Measurements from ENCODE around the gene ALAD. TPM values are rescaled to one million over a fixed set of nuclear protein-coding genes. Genes with fewer than 3 reads are reported as not detected.
A peak's percentile ranks its signal among the peaks of the same experiment; 100 is the strongest.

The ALAD gene
- total and polyA plus RNA-seq, 2 of the 13 experiments (the other 11 are each of a cell fraction or from before 2014, with no cell fraction given), result 21.8 to 30.1 TPM

DNA sequence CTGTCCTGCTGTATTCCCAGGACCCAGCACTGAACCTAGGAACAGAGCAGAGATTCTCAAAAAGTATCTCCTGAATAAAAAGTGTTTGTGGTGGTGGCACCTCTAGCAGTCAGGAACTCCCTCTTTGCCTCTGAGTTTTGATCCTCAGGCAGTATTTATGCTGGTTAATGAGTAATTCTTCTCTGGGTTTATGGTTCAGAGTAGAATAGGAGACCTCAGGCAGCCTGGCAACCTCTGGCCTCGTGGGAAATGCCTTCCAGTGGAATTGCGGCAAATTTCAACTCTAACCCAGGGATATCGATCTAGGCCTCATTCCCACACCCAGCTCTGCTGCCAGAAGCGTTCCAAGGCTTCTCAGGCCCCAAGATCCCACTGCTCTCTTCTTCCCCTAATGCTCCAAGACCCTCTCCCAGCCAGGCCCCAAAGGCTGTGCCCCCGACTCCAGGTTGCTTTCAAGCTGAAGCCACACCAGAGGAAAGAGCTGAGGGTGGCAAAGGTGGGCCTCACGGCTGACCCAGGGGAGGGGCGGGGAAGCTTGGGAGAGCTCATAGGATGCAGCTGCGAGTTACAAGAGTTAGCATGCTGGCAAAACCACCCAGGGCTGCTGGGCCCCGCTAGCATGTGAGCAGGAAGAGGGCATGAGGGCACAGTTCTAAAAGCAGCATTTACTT lies 13.4 kb downstream of the ALAD start (continued):
- TF ChIP-seq, protein P1, sequence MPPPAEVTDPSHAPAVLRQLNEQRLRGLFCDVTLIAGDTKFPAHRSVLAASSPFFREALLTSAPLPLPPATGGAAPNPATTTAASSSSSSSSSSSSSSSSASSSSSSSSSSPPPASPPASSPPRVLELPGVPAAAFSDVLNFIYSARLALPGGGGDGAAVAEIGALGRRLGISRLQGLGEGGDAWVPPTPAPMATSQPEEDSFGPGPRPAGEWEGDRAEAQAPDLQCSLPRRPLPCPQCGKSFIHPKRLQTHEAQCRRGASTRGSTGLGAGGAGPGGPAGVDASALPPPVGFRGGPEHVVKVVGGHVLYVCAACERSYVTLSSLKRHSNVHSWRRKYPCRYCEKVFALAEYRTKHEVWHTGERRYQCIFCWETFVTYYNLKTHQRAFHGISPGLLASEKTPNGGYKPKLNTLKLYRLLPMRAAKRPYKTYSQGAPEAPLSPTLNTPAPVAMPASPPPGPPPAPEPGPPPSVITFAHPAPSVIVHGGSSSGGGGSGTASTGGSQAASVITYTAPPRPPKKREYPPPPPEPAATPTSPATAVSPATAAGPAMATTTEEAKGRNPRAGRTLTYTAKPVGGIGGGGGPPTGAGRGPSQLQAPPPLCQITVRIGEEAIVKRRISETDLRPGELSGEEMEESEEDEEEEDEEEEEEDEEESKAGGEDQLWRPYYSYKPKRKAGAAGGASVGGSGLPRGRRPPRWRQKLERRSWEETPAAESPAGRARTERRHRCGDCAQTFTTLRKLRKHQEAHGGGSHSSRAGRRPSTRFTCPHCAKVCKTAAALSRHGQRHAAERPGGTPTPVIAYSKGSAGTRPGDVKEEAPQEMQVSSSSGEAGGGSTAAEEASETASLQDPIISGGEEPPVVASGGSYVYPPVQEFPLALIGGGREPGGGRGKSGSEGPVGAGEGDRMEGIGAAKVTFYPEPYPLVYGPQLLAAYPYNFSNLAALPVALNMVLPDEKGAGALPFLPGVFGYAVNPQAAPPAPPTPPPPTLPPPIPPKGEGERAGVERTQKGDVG (CRISPR knock-in tag; IDR thresholded peaks at IDR 0.05; ENCODE audit: borderline replicate concordance), result 0 out of 2 replicates have a peak, but pooled peaks have one; percentile 16
- TF ChIP-seq ZC3H13 (CRISPR knock-in tag; IDR thresholded peaks at IDR 0.05) (peak; percentile 64; the same call in 1 of the 2 replicates), SOX6 (IDR thresholded peaks at IDR 0.05) (no peak), SOX6 (CRISPR knock-in tag; IDR thresholded peaks at IDR 0.05) (peak; percentile 88), ZNF350 (CRISPR knock-in tag; IDR thresholded peaks at IDR 0.05; ENCODE audit: borderline replicate concordance, low read depth) (peak; percentile 47; the same call in 1 of the 2 replicates), MED13 (CRISPR knock-in tag; IDR thresholded peaks at IDR 0.05) (no peak), IRX3 (CRISPR knock-in tag; IDR thresholded peaks at IDR 0.05; ENCODE audit: borderline replicate concordance, low read depth) (peak; percentile 45; the same call in 1 of the 2 replicates), E2F2 (CRISPR knock-in tag; IDR thresholded peaks at IDR 0.05; ENCODE audit: borderline replicate concordance) (no peak), POGK (CRISPR knock-in tag; conservative IDR thresholded peaks at IDR 0.05) (peak; percentile 72; the same call in 1 of the 2 replicates), ZNF75D (CRISPR knock-in tag; IDR thresholded peaks at IDR 0.05; ENCODE audit: borderline replicate concordance) (no peak), ONECUT2 (CRISPR knock-in tag; IDR thresholded peaks at IDR 0.05) (peak; percentile 99), PCBP1 (IDR thresholded peaks at IDR 0.05; ENCODE audit: borderline replicate concordance, low read depth, low read length) (no peak), RXRA (CRISPR knock-in tag; IDR thresholded peaks at IDR 0.05) (peak; percentile 93), ZNF282 (IDR thresholded peaks at IDR 0.05; ENCODE audit: partially characterized antibody) (no peak)
- TF ChIP-seq, protein P2, sequence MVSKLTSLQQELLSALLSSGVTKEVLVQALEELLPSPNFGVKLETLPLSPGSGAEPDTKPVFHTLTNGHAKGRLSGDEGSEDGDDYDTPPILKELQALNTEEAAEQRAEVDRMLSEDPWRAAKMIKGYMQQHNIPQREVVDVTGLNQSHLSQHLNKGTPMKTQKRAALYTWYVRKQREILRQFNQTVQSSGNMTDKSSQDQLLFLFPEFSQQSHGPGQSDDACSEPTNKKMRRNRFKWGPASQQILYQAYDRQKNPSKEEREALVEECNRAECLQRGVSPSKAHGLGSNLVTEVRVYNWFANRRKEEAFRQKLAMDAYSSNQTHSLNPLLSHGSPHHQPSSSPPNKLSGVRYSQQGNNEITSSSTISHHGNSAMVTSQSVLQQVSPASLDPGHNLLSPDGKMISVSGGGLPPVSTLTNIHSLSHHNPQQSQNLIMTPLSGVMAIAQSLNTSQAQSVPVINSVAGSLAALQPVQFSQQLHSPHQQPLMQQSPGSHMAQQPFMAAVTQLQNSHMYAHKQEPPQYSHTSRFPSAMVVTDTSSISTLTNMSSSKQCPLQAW (CRISPR knock-in tag; IDR thresholded peaks at IDR 0.05), result peak; percentile 96
- TF ChIP-seq, protein P3, sequence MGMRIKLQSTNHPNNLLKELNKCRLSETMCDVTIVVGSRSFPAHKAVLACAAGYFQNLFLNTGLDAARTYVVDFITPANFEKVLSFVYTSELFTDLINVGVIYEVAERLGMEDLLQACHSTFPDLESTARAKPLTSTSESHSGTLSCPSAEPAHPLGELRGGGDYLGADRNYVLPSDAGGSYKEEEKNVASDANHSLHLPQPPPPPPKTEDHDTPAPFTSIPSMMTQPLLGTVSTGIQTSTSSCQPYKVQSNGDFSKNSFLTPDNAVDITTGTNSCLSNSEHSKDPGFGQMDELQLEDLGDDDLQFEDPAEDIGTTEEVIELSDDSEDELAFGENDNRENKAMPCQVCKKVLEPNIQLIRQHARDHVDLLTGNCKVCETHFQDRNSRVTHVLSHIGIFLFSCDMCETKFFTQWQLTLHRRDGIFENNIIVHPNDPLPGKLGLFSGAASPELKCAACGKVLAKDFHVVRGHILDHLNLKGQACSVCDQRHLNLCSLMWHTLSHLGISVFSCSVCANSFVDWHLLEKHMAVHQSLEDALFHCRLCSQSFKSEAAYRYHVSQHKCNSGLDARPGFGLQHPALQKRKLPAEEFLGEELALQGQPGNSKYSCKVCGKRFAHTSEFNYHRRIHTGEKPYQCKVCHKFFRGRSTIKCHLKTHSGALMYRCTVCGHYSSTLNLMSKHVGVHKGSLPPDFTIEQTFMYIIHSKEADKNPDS (CRISPR knock-in tag; IDR thresholded peaks at IDR 0.05), result 0 out of 2 replicates have a peak, but pooled peaks have one; percentile 61

Data from HepG2 (cell line).